Upper lobe of right lung (tissue), 1 donor: ENCODE measurements around the gene TGM4. TPM values are rescaled to one million over a fixed set of nuclear protein-coding genes. Genes with fewer than 3 reads are reported as not detected.
A peak's percentile ranks its signal among the peaks of the same experiment; 100 is the strongest.

Experiments used
- ATAC-seq: fragments of 200-7000 bp; cut with Tn5 transposase; one replicate; pipeline ENCODE4 v1.9.1; 2020; ENCODE audit warnings: mild to moderate bottlenecking, moderate library complexity
- DNase-seq: peaks from one replicate; pipeline ENCODE4 v3.0.0-alpha.2; 2020
- H3K27ac ChIP-seq: fragments of 200-600 bp; one replicate; pipeline ENCODE4 v1.8.0; 2022
- H3K27me3 ChIP-seq: fragments of 200-600 bp; one replicate; pipeline ENCODE4 v1.8.0; 2022; ENCODE audit warnings: mild to moderate bottlenecking
- H3K36me3 ChIP-seq: fragments of 200-600 bp; one replicate; pipeline ENCODE4 v1.8.0; 2022
- H3K4me1 ChIP-seq: fragments of 200-600 bp; one replicate; pipeline ENCODE4 v1.8.0; 2022
- H3K4me3 ChIP-seq: fragments of 200-600 bp; one replicate; pipeline ENCODE4 v1.8.0; 2022; ENCODE audit warnings: mild to moderate bottlenecking
- H3K9me3 ChIP-seq: fragments of 200-600 bp; one replicate; pipeline ENCODE4 v1.8.0; 2022
- CTCF ChIP-seq: fragments of 200-600 bp; IDR thresholded peaks from one replicate; pipeline ENCODE4 v1.8.0; 2022; ENCODE audit warnings: antibody characterized with exemption
- intact Hi-C: fragments of 100-400 bp; cut with DNase I; formaldehyde crosslinking; loops from one replicate; pipeline ENCODE4 v1.11.0; 2022
- total RNA-seq: library from RNA; stranded (reverse); fragmentation: NEBNext Ultra II Directional; extraction: Animal tissue kit (Norgen Biotek cat#: 25700); gene quantifications from one replicate; pipeline ENCODE4 v1.2.1, GENCODE V29; 2021
- donor health status: DM: no; HTN: yes; CAD: no; lungs with severe emphysema.

Gene TGM4
- total RNA-seq, 1 donor from 2014 or later = not detected

DNA sequence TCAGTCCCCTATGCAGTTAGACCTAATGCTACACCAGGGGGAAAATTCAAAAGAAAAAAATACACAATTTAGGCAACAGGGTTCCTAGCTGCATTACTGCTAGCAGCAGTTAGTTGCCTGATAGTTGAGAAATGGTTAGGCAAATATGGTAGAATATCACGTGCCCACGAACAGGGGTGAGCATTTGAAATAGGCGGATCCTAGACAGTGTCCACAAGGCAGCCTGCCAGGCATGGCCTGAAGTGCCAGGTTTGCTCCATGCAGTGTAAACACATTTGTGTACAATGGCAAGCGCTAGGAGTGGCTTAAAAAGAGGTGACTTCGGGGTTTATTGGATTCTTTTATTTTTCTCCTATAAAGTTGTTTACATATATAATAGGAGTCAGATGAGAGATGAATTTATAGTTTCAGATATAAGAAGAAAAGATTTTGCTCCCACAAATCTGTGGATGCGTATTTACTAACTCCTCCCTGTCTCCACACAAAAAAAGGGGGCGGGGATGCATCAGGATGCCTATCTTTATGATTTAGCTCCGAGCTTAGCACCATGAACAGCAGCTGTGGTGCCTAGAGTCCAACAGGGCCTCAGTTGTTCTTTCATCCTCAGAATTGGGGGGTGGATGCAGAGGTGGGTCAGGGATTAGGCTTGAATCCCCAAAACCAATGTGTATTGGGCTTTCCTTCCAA is 3.9 kb upstream of the TGM4 start:
- intact Hi-C loops = no loop called here
- no peaks in the 10 kb centered on the region for H3K9me3 ChIP-seq
- H3K36me3 ChIP-seq = no peaks in the 10 kb centered on the region
- H3K4me3 ChIP-seq = no peak overlapping the region
- DNase-seq (peak; percentile 85), ATAC-seq (peak; percentile 87)
- no peak for TF ChIP-seq CTCF
- H3K4me1 ChIP-seq = no peaks in the 10 kb centered on the region
- no peak overlapping the region for H3K27ac ChIP-seq
- H3K27me3 ChIP-seq = no peaks in the 10 kb centered on the region

GRCh38 chr3:44875596-44875995 is 1.2 kb downstream of the TGM4 start:
- H3K4me1 ChIP-seq = no peaks in the 10 kb centered on the region
- intact Hi-C loops = no loop called here
- no peak overlapping the region for H3K4me3 ChIP-seq
- H3K27me3 ChIP-seq = no peaks in the 10 kb centered on the region
- H3K9me3 ChIP-seq = no peaks in the 10 kb centered on the region
- no peaks in the 10 kb centered on the region for H3K36me3 ChIP-seq
- no peak for TF ChIP-seq CTCF
- no peak overlapping the region for H3K27ac ChIP-seq
- no peak for ATAC-seq
- no peak for DNase-seq

DNA sequence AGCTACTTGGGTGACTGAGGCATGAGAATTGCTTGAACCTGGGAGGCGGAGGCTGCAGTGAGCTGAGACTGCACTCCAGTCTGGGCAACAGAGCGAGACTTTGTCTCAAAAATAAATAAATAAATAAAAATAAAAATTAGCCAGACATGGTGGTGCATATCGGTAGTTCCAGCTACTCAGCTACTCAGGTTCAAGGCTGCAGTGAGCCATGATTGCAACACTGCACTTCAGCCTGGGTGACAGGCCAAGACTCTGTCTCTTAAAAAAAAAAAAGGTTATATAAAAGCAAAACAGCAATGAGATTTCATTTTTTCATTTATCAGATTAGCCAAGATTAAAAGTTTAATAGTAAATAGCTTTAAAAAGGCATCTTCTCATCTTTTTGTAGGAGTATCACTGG is 2.9 kb downstream of the TGM4 start:
- H3K4me3 ChIP-seq = no peak overlapping the region
- DNase-seq (no peak), ATAC-seq (no peak)
- no peaks in the 10 kb centered on the region for H3K36me3 ChIP-seq
- H3K4me1 ChIP-seq = no peaks in the 10 kb centered on the region
- TF ChIP-seq CTCF = no peak
- intact Hi-C loops = no loop called here
- H3K27ac ChIP-seq = no peak overlapping the region
- no peaks in the 10 kb centered on the region for H3K9me3 ChIP-seq
- no peaks in the 10 kb centered on the region for H3K27me3 ChIP-seq

DNA sequence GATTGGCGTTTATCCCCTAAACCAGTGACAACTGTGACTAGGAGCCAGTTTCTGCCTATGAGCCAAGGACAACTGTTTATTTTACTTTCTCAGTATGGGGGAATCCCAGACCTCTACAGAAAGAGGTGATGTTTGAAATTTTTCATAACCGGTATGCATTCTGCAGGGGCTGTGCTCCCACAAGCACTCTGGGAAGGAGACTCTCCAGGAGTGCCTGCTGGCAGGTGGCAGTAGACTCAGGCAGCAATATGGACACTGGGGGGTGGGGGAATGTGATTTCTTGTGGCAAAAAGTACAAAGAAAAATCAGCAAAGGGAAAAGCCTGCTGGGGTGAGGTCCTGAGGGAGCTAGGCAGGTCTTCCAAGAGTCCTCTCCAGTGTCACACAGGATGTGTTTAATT is 5.9 kb downstream of the TGM4 start:
- Histone ChIP-seq H3K4me1 (no peaks in the 10 kb centered on the region), H3K27me3 (peaks cover 8% of the 10 kb centered on the region), H3K36me3 (no peaks in the 10 kb centered on the region), H3K9me3 (no peaks in the 10 kb centered on the region), H3K27ac (no peak overlapping the region), H3K4me3 (no peak overlapping the region)
- ATAC-seq (no peak), DNase-seq (no peak)
- TF ChIP-seq CTCF = no peak
- intact Hi-C loops = no loop called here

- no peak for ATAC-seq
- Histone ChIP-seq H3K9me3 (no peaks in the 10 kb centered on the region), H3K27ac (no peak overlapping the region), H3K36me3 (no peaks in the 10 kb centered on the region), H3K4me3 (no peak overlapping the region), H3K4me1 (no peaks in the 10 kb centered on the region), H3K27me3 (peaks cover 8% of the 10 kb centered on the region)
- no peak for TF ChIP-seq CTCF
- intact Hi-C loops = no loop called here
- DNase-seq = no peak
These were observed 9.0 kb downstream of the TGM4 start for GRCh38 chr3:44883213-44883955.
